Measurements from ENCODE around the gene MAP7D1.

MAP7D1 gene

GRCh38 chr1:36135796-36136195 lies 20.2 kb upstream of the MAP7D1 start:
- no peak overlapping the region for H3K9ac ChIP-seq

GRCh38 chr1:36136535-36136934 lies 19.4 kb upstream of the MAP7D1 start:
- Histone ChIP-seq H3K79me2 (no peaks in the 10 kb centered on the region), H3K36me3 (ENCODE audit: control insufficient read depth, insufficient read depth, low read length) (no peaks in the 10 kb centered on the region), H3K27me3 (ENCODE audit: control insufficient read depth, insufficient read depth, low read length) (no peaks in the 10 kb centered on the region), H3K27ac (no peak overlapping the region), H3K9ac (no peak overlapping the region), H3K4me2 (ENCODE audit: low read length) (no peak overlapping the region), H3K4me3 (ENCODE audit: low read depth, low read length) (no peak overlapping the region), H2AFZ (no peak overlapping the region), H3K4me1 (no peaks in the 10 kb centered on the region), H3K9me3 (ENCODE audit: control insufficient read depth, low read length) (no peaks in the 10 kb centered on the region)
- TF ChIP-seq CTCF (IDR thresholded peaks at IDR 0.05): no peak

More at GRCh38 chr1:36135796-36136195, 20.2 kb upstream of the MAP7D1 start:
- no peaks in the 10 kb centered on the region for H3K36me3 ChIP-seq (ENCODE audit: control insufficient read depth, insufficient read depth, low read length)
- H3K27ac ChIP-seq: no peak overlapping the region
- H3K27me3 ChIP-seq (ENCODE audit: control insufficient read depth, insufficient read depth, low read length): no peaks in the 10 kb centered on the region
- no peak overlapping the region for H2AFZ ChIP-seq
- H3K4me2 ChIP-seq (ENCODE audit: low read length): no peak overlapping the region
- H3K4me3 ChIP-seq (ENCODE audit: low read depth, low read length): no peak overlapping the region
- no peaks in the 10 kb centered on the region for H3K4me1 ChIP-seq
- no peaks in the 10 kb centered on the region for H3K9me3 ChIP-seq (ENCODE audit: control insufficient read depth, low read length)
- no peaks in the 10 kb centered on the region for H3K79me2 ChIP-seq
- no peak for TF ChIP-seq CTCF (IDR thresholded peaks at IDR 0.05)

GRCh38 chr1:36137226-36137625 lies 18.7 kb upstream of the MAP7D1 start:
- no peaks in the 10 kb centered on the region for H3K36me3 ChIP-seq (ENCODE audit: control insufficient read depth, insufficient read depth, low read length)
- H3K9me3 ChIP-seq (ENCODE audit: control insufficient read depth, low read length): no peaks in the 10 kb centered on the region
- H3K4me3 ChIP-seq (ENCODE audit: low read depth, low read length): no peak overlapping the region
- no peaks in the 10 kb centered on the region for H3K4me1 ChIP-seq
- no peak overlapping the region for H3K27ac ChIP-seq
- H3K9ac ChIP-seq: no peak overlapping the region
- TF ChIP-seq CTCF (IDR thresholded peaks at IDR 0.05): no peak
- no peak overlapping the region for H2AFZ ChIP-seq
- H3K79me2 ChIP-seq: no peaks in the 10 kb centered on the region
- no peak overlapping the region for H3K4me2 ChIP-seq (ENCODE audit: low read length)
- no peaks in the 10 kb centered on the region for H3K27me3 ChIP-seq (ENCODE audit: control insufficient read depth, insufficient read depth, low read length)

- Histone ChIP-seq H3K4me3 (ENCODE audit: low read depth, low read length) (no peak overlapping the region), H3K79me2 (no peaks in the 10 kb centered on the region), H3K4me2 (ENCODE audit: low read length) (no peak overlapping the region), H3K4me1 (no peaks in the 10 kb centered on the region), H3K27me3 (ENCODE audit: control insufficient read depth, insufficient read depth, low read length) (no peaks in the 10 kb centered on the region), H3K9me3 (ENCODE audit: control insufficient read depth, low read length) (no peaks in the 10 kb centered on the region), H3K9ac (no peak overlapping the region), H3K27ac (no peak overlapping the region), H3K36me3 (ENCODE audit: control insufficient read depth, insufficient read depth, low read length) (no peaks in the 10 kb centered on the region), H2AFZ (no peak overlapping the region)
- no peak for TF ChIP-seq CTCF (IDR thresholded peaks at IDR 0.05)
Observed at GRCh38 chr1:36137776-36138175, 18.2 kb upstream of the MAP7D1 start.

GRCh38 chr1:36139521-36139920 lies 16.4 kb upstream of the MAP7D1 start:
- Histone ChIP-seq H3K9ac (no peak overlapping the region), H2AFZ (no peak overlapping the region), H3K27ac (no peak overlapping the region), H3K4me3 (ENCODE audit: low read depth, low read length) (no peak overlapping the region), H3K4me2 (ENCODE audit: low read length) (no peak overlapping the region), H3K79me2 (no peaks in the 10 kb centered on the region), H3K27me3 (ENCODE audit: control insufficient read depth, insufficient read depth, low read length) (no peaks in the 10 kb centered on the region), H3K9me3 (ENCODE audit: control insufficient read depth, low read length) (no peaks in the 10 kb centered on the region), H3K4me1 (no peaks in the 10 kb centered on the region), H3K36me3 (ENCODE audit: control insufficient read depth, insufficient read depth, low read length) (no peaks in the 10 kb centered on the region)
- TF ChIP-seq CTCF (IDR thresholded peaks at IDR 0.05): no peak

Data from parathyroid adenoma (tissue), 2 donors.